ENCODE results near the gene INF2.

INF2 gene

GRCh38 chr14:104676694-104677511, 12.5 kb upstream of the INF2 start:
- DNase-seq (ENCODE audit: low spot score) = no peak

- DNase-seq (ENCODE audit: low spot score) = peak; percentile 61
These were observed 11.7 kb upstream of the INF2 start for GRCh38 chr14:104677512-104678332.

- no peak for DNase-seq (ENCODE audit: low spot score)
These were observed 11.1 kb upstream of the INF2 start for GRCh38 chr14:104678346-104678745.

GRCh38 chr14:104678901-104679705, 10.3 kb upstream of the INF2 start:
- no peak for DNase-seq (ENCODE audit: low spot score)

GRCh38 chr14:104680056-104680805, 9.2 kb upstream of the INF2 start:
- no peak for DNase-seq (ENCODE audit: low spot score)

- no peak for DNase-seq (ENCODE audit: low spot score)
These were observed 8.4 kb upstream of the INF2 start for GRCh38 chr14:104680806-104681688.

- DNase-seq (ENCODE audit: low spot score) = no peak
These were observed 7.7 kb upstream of the INF2 start for GRCh38 chr14:104681689-104682074.

GRCh38 chr14:104682107-104682593, 7.3 kb upstream of the INF2 start:
- DNase-seq (ENCODE audit: low spot score) = no peak

- no peak for DNase-seq (ENCODE audit: low spot score)
These were observed 5.6 kb upstream of the INF2 start for GRCh38 chr14:104683653-104684448.

GRCh38 chr14:104684449-104684821, 5.0 kb upstream of the INF2 start:
- DNase-seq (ENCODE audit: low spot score) = no peak

- DNase-seq (ENCODE audit: low spot score) = no peak
These were observed 4.0 kb upstream of the INF2 start for GRCh38 chr14:104685216-104685997.

- DNase-seq (ENCODE audit: low spot score) = no peak
These were observed 3.3 kb upstream of the INF2 start for GRCh38 chr14:104685998-104686610.

- DNase-seq (ENCODE audit: low spot score) = peak; percentile 33
These were observed 2.5 kb upstream of the INF2 start for GRCh38 chr14:104686624-104687517.

- no peak for DNase-seq (ENCODE audit: low spot score)
These were observed 1.6 kb upstream of the INF2 start for GRCh38 chr14:104687601-104688504.

GRCh38 chr14:104688505-104689108, 811 bp upstream of the INF2 start:
- DNase-seq (ENCODE audit: low spot score) = no peak

All from CD4-positive, alpha-beta T cell treated with Interleukin-6 at 100 ng/mL for 8 hours (primary cell).